H9 (cell line): ENCODE measurements around the gene FAM193A. TPM values are rescaled to one million over a fixed set of nuclear protein-coding genes. Genes with fewer than 3 reads are reported as not detected.

Experiments
- DNase-seq: peaks from one replicate; pipeline ENCODE4 v3.0.0-alpha.2; 2017
- H2AFZ ChIP-seq: one replicate; pipeline ENCODE4 v1.6.1; 2013; ENCODE audit warnings: mild to moderate bottlenecking, low read length, control low read depth, moderate library complexity
- H2AK5ac ChIP-seq: 2 replicates; pipeline ENCODE4 v1.6.1; 2013; ENCODE audit warnings: low read length, control low read depth, mixed read lengths; ENCODE audit not compliant: insufficient read length
- H2BK120ac ChIP-seq: one replicate; pipeline ENCODE4 v1.6.1; 2013; ENCODE audit warnings: low read depth, mild to moderate bottlenecking, low read length, control low read depth, inconsistent platforms; ENCODE audit not compliant: poor library complexity, severe bottlenecking
- H2BK12ac ChIP-seq: 2 replicates; pipeline ENCODE4 v1.6.1; 2013; ENCODE audit warnings: low read length, control low read depth, mixed read lengths, low read depth; ENCODE audit not compliant: insufficient read length
- H2BK15ac ChIP-seq: 2 replicates; pipeline ENCODE4 v1.6.1; 2013; ENCODE audit warnings: low read depth, low read length, control low read depth
- H2BK20ac ChIP-seq: one replicate; pipeline ENCODE4 v1.6.1; 2013; ENCODE audit warnings: low read depth, mild to moderate bottlenecking, low read length, control low read depth, inconsistent platforms; ENCODE audit not compliant: poor library complexity, severe bottlenecking
- H2BK5ac ChIP-seq: 2 replicates; pipeline ENCODE4 v1.6.1; 2013; ENCODE audit warnings: low read length, control low read depth, mixed read lengths; ENCODE audit not compliant: insufficient read length
- H3K14ac ChIP-seq: 2 replicates; pipeline ENCODE4 v1.6.1; 2013; ENCODE audit warnings: low read length, control low read depth; ENCODE audit not compliant: insufficient read depth
- H3K18ac ChIP-seq: 2 replicates; pipeline ENCODE4 v1.6.1; 2013; ENCODE audit warnings: low read depth, mild to moderate bottlenecking, mixed read lengths, low read length, control low read depth; ENCODE audit not compliant: insufficient read length
- H3K23ac ChIP-seq: 2 replicates; pipeline ENCODE4 v1.6.1; 2013; ENCODE audit warnings: low read length, control low read depth, mixed read lengths, low read depth; ENCODE audit not compliant: insufficient read length
- H3K23me2 ChIP-seq: 2 replicates; pipeline ENCODE4 v1.6.1; 2013; ENCODE audit warnings: low read depth, mild to moderate bottlenecking, mixed read lengths, low read length, control low read depth; ENCODE audit not compliant: insufficient read length, poor library complexity, severe bottlenecking
- H3K27ac ChIP-seq: 2 replicates; pipeline ENCODE4 v1.5.1; 2013; ENCODE audit warnings: low read length, control low read depth, mixed read lengths, low read depth; ENCODE audit not compliant: insufficient read length
- H3K27me3 ChIP-seq: 2 replicates; pipeline ENCODE4 v1.6.1; 2013; ENCODE audit warnings: low read length, control low read depth, inconsistent platforms; ENCODE audit not compliant: insufficient read depth
- H3K4ac ChIP-seq: 2 replicates; pipeline ENCODE4 v1.6.1; 2013; ENCODE audit warnings: low read depth, mild to moderate bottlenecking, control low read depth, inconsistent platforms, low read length, moderate library complexity
- H3K4me1 ChIP-seq: 2 replicates; pipeline ENCODE4 v1.6.1; 2013; ENCODE audit warnings: low read length, control low read depth, inconsistent platforms; ENCODE audit not compliant: insufficient read depth
- H3K4me2 ChIP-seq: 2 replicates; pipeline ENCODE4 v1.6.1; 2013; ENCODE audit warnings: low read length, control low read depth, mixed read lengths; ENCODE audit not compliant: insufficient read length, insufficient read depth
- H3K56ac ChIP-seq: 2 replicates; pipeline ENCODE4 v1.6.1; 2013; ENCODE audit warnings: low read depth, mild to moderate bottlenecking, mixed read lengths, low read length, control low read depth; ENCODE audit not compliant: insufficient read length
- H3K79me1 ChIP-seq: 2 replicates; pipeline ENCODE4 v1.6.1; 2013; ENCODE audit warnings: low read depth, mild to moderate bottlenecking, moderate library complexity, low read length, control low read depth, inconsistent platforms; ENCODE audit not compliant: insufficient read depth, poor library complexity, severe bottlenecking
- H3K79me2 ChIP-seq: 2 replicates; pipeline ENCODE4 v1.6.1; 2013; ENCODE audit warnings: low read length, control low read depth, inconsistent platforms; ENCODE audit not compliant: insufficient read depth
- H3K9ac ChIP-seq: 2 replicates; pipeline ENCODE4 v1.6.1; 2013; ENCODE audit warnings: low read length, control low read depth, mixed read lengths; ENCODE audit not compliant: insufficient read length; ENCODE audit errors: extremely low read depth
- H3K9me3 ChIP-seq: one replicate; pipeline ENCODE4 v1.6.1; 2013; ENCODE audit warnings: low read depth, low read length, inconsistent platforms; ENCODE audit not compliant: control insufficient read depth
- H3T11ph ChIP-seq: one replicate; pipeline ENCODE4 v1.6.1; 2013; ENCODE audit warnings: mild to moderate bottlenecking, low read length, control low read depth, inconsistent platforms
- H4K20me1 ChIP-seq: one replicate; pipeline ENCODE4 v1.6.1; 2013; ENCODE audit not compliant: control insufficient read depth, insufficient read length, insufficient read depth
- H4K5ac ChIP-seq: 2 replicates; pipeline ENCODE4 v1.6.1; 2013; ENCODE audit warnings: low read depth, mild to moderate bottlenecking, mixed read lengths, low read length, control low read depth; ENCODE audit not compliant: insufficient read length
- H4K8ac ChIP-seq: replicated peaks from 2 replicates; pipeline ENCODE4 v1.6.1; 2013; ENCODE audit warnings: low read length, control low read depth, mixed read lengths, low read depth; ENCODE audit not compliant: insufficient read length
- H4K91ac ChIP-seq: 2 replicates; pipeline ENCODE4 v1.6.1; 2013; ENCODE audit warnings: low read depth, mild to moderate bottlenecking, moderate library complexity, mixed read lengths, low read length, control low read depth; ENCODE audit not compliant: insufficient read length
- H3K27ac Mint-ChIP-seq, 3 experiments: 2 replicates in 2 of 3; 3 replicates in 1 of 3; pipeline ENCODE4 v1.8.0; 2020 to 2021; ENCODE audit warnings: mixed read lengths in 3 of 3, mild to moderate bottlenecking in 1 of 3, moderate library complexity in 1 of 3
- H3K27me3 Mint-ChIP-seq: 2 replicates; pipeline ENCODE4 v1.8.0; 2021; ENCODE audit warnings: low read depth, mild to moderate bottlenecking, moderate library complexity, mixed read lengths
- H3K36me3 Mint-ChIP-seq, 3 experiments: 2 replicates in 2 of 3; 3 replicates in 1 of 3; pipeline ENCODE4 v1.8.0; 2020 to 2021; ENCODE audit warnings: low read depth in 3 of 3, mixed read lengths in 3 of 3; ENCODE audit not compliant: insufficient read depth in 1 of 3
- H3K4me1 Mint-ChIP-seq, 2 experiments: 2 replicates each; pipeline ENCODE4 v1.8.0; 2020; ENCODE audit warnings: mixed read lengths in 2 of 2
- H3K4me3 Mint-ChIP-seq, 2 experiments: 2 replicates in 1 of 2; 3 replicates in 1 of 2; pipeline ENCODE4 v1.8.0; 2020 to 2021; ENCODE audit warnings: mild to moderate bottlenecking in 2 of 2, mixed read lengths in 2 of 2, moderate library complexity in 1 of 2
- H3K9me3 Mint-ChIP-seq, 2 experiments: 2 replicates in 1 of 2; 3 replicates in 1 of 2; pipeline ENCODE4 v1.8.0; 2020; ENCODE audit warnings: mild to moderate bottlenecking in 2 of 2, mixed read lengths in 2 of 2, moderate library complexity in 1 of 2
- WGBS: extraction: QIAGEN DNeasy Blood & Tissue Kit; methylation state at CpG from one replicate; pipeline ENCODE4 v1.1.7; 2013; ENCODE audit warnings: missing lambda C conversion rate, low lambda C conversion rate, mixed read lengths; ENCODE audit not compliant: insufficient read length; ENCODE audit errors: extremely low coverage; 5-methylcytosine and 5-hydroxymethylcytosine counted together
- total RNA-seq: library from RNA; stranded (reverse); gene quantifications from 2 replicates; pipeline ENCODE4 v1.2.1, GENCODE V29; 2021
- TF ChIP-seq, protein P1 (sequence below): fragments of 200-600 bp; sonication (generic); conservative IDR thresholded peaks from 3 replicates; pipeline ENCODE4 v1.8.0; 2021; ENCODE audit warnings: antibody characterized with exemption, mild to moderate bottlenecking

Gene FAM193A
- total RNA-seq, 1 experiment from 2014 or later, result 36.9 TPM

DNA sequence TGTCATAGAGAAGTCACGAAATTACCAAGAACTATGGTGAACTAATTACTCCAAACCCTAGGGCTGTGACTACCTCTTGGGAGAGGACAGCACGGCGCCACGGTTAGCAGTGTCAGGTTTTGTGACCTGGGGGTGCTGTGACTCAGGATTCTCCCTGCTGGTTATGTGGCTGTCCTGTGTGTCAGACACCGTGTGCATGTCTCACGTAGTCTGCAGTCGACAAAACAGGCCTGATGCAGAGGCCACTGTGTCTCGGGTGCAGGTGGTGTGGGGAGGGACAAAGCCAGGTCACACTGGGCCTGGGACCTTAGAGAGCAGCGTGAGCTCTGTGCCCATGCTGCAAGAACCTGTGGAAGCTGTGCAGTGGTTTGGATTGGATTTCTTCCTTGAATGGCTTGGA, 185.6 kb downstream of the FAM193A start:
- Histone ChIP-seq H3K27ac (no peak overlapping the region), H2BK15ac (no peak overlapping the region), H4K8ac (no peak overlapping the region), H3K4ac (no peak overlapping the region), H3K9me3 (no peaks in the 10 kb centered on the region), H3K4me2 (no peak overlapping the region), H4K5ac (no peak overlapping the region), H3K56ac (no peak overlapping the region), H3K23me2 (no peaks in the 10 kb centered on the region), H3T11ph (no peak overlapping the region), H2BK12ac (no peak overlapping the region), H2BK5ac (no peak overlapping the region), H3K23ac (no peak overlapping the region), H3K79me1 (no peaks in the 10 kb centered on the region), H3K18ac (no peak overlapping the region), H3K14ac (no peak overlapping the region), H3K4me1 (no peaks in the 10 kb centered on the region), H3K79me2 (no peaks in the 10 kb centered on the region), H2AFZ (no peak overlapping the region), H3K9ac (no peak overlapping the region), H4K91ac (no peak overlapping the region), H3K27me3 (no peaks in the 10 kb centered on the region), H2BK20ac (no peak overlapping the region), H2AK5ac (no peak overlapping the region), H4K20me1 (no peaks in the 10 kb centered on the region), H2BK120ac (no peak overlapping the region)
- Mint-ChIP-seq H3K27me3 (no peaks in the 10 kb centered on the region), H3K4me1 (no peaks in the 10 kb centered on the region), H3K4me3 (no peak overlapping the region), H3K36me3 (peaks cover 21 to 55% (median 31%) of the 10 kb centered on the region in 3 experiments; a peak in 6 of 7 replicates), H3K9me3 (no peaks in the 10 kb centered on the region), H3K27ac (no peak overlapping the region)
- TF ChIP-seq, protein P1, sequence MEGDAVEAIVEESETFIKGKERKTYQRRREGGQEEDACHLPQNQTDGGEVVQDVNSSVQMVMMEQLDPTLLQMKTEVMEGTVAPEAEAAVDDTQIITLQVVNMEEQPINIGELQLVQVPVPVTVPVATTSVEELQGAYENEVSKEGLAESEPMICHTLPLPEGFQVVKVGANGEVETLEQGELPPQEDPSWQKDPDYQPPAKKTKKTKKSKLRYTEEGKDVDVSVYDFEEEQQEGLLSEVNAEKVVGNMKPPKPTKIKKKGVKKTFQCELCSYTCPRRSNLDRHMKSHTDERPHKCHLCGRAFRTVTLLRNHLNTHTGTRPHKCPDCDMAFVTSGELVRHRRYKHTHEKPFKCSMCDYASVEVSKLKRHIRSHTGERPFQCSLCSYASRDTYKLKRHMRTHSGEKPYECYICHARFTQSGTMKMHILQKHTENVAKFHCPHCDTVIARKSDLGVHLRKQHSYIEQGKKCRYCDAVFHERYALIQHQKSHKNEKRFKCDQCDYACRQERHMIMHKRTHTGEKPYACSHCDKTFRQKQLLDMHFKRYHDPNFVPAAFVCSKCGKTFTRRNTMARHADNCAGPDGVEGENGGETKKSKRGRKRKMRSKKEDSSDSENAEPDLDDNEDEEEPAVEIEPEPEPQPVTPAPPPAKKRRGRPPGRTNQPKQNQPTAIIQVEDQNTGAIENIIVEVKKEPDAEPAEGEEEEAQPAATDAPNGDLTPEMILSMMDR, result no peak
- WGBS, result no CpG with 5 or more reads among the region's 9 CpGs
- no peak for DNase-seq
